Activated naive CD8-positive, alpha-beta T cell treated with anti-CD3 and anti-CD28 coated beads, Interleukin-2, amount 50 U/mL, for 24 hours (primary cell): ENCODE measurements around the gene ZNF394.
A peak's percentile ranks its signal among the peaks of the same experiment; 100 is the strongest.
"Not testable (repeated sequence)": the region's sequence is repeated elsewhere in the genome, so short reads cannot be mapped to it uniquely, and the experiment has no call there.

Experiments used
- ATAC-seq: fragments of 150-1000 bp; cut with Tn5 transposase; one replicate; pipeline ENCODE4 v1.10.0; 2021
- DNase-seq: peaks from one replicate; pipeline ENCODE4 v3.0.0; 2021
- H3K27ac Mint-ChIP-seq: one replicate; pipeline ENCODE4 v1.8.0; 2021; ENCODE audit warnings: mild to moderate bottlenecking, mixed read lengths
- H3K27me3 Mint-ChIP-seq: one replicate; pipeline ENCODE4 v1.8.0; 2021; ENCODE audit warnings: mixed read lengths
- H3K36me3 Mint-ChIP-seq: one replicate; pipeline ENCODE4 v1.8.0; 2021; ENCODE audit warnings: low read depth, mixed read lengths
- H3K4me1 Mint-ChIP-seq: one replicate; pipeline ENCODE4 v1.8.0; 2021; ENCODE audit warnings: mixed read lengths
- H3K4me3 Mint-ChIP-seq: one replicate; pipeline ENCODE4 v1.8.0; 2021; ENCODE audit warnings: mild to moderate bottlenecking, moderate library complexity, mixed read lengths
- H3K9me3 Mint-ChIP-seq: one replicate; pipeline ENCODE4 v1.8.0; 2021; ENCODE audit warnings: mixed read lengths

The ZNF394 gene

GRCh38 chr7:99499721-99500636 lies at the start of gene ZNF394:
Gene ZNF394 (minus strand): TSS chr7:99500281. CDS start chr7:99500093, 188 bp downstream.
- Mint-ChIP-seq H3K27me3 (no peaks in the 10 kb centered on the region), H3K4me3 (peak within 1 kb of the TSS; percentile 100), H3K4me1 (peaks cover 32% of the 10 kb centered on the region), H3K36me3 (peaks cover 32% of the 10 kb centered on the region), H3K27ac (peak within 1 kb of the TSS; percentile 100), H3K9me3 (peaks cover 4% of the 10 kb centered on the region)
- DNase-seq = peak; percentile 90
- ATAC-seq = peak; percentile 60

GRCh38 chr7:99549545-99549944 lies 49.5 kb upstream of the ZNF394 start:
- not testable (repeated sequence) for H3K4me3 Mint-ChIP-seq, H3K9me3 Mint-ChIP-seq, DNase-seq, ATAC-seq, H3K27me3 Mint-ChIP-seq, H3K27ac Mint-ChIP-seq
- Mint-ChIP-seq H3K4me1 (peaks cover 15% of the 10 kb centered on the region), H3K36me3 (peaks cover 30% of the 10 kb centered on the region)

- H3K27ac Mint-ChIP-seq, DNase-seq, H3K4me1 Mint-ChIP-seq, H3K4me3 Mint-ChIP-seq, H3K27me3 Mint-ChIP-seq, ATAC-seq: not testable (repeated sequence)
- peaks cover 33% of the 10 kb centered on the region for H3K36me3 Mint-ChIP-seq
- peaks cover 21% of the 10 kb centered on the region for H3K9me3 Mint-ChIP-seq
These were observed 45.2 kb upstream of the ZNF394 start for GRCh38 chr7:99545308-99545707.

- no peaks in the 10 kb centered on the region for H3K4me1 Mint-ChIP-seq
- ATAC-seq = no peak
- DNase-seq = no peak
- peaks cover 30% of the 10 kb centered on the region for H3K36me3 Mint-ChIP-seq
- H3K27me3 Mint-ChIP-seq = no peaks in the 10 kb centered on the region
- no peak overlapping the region for H3K4me3 Mint-ChIP-seq
- peaks cover 22% of the 10 kb centered on the region for H3K9me3 Mint-ChIP-seq
- H3K27ac Mint-ChIP-seq = no peak overlapping the region
These were observed 43.8 kb upstream of the ZNF394 start for GRCh38 chr7:99543916-99544315.

GRCh38 chr7:99543081-99543671 lies 43.1 kb upstream of the ZNF394 start:
- H3K9me3 Mint-ChIP-seq = peaks cover 22% of the 10 kb centered on the region
- ATAC-seq (no peak), DNase-seq (no peak)
- no peaks in the 10 kb centered on the region for H3K4me1 Mint-ChIP-seq
- no peak overlapping the region for H3K4me3 Mint-ChIP-seq
- H3K27me3 Mint-ChIP-seq = no peaks in the 10 kb centered on the region
- peaks cover 25% of the 10 kb centered on the region for H3K36me3 Mint-ChIP-seq
- no peak overlapping the region for H3K27ac Mint-ChIP-seq

- Mint-ChIP-seq H3K27ac (no peak overlapping the region), H3K4me1 (no peaks in the 10 kb centered on the region), H3K4me3 (no peak overlapping the region), H3K9me3 (peaks cover 21% of the 10 kb centered on the region), H3K36me3 (peaks cover 13% of the 10 kb centered on the region), H3K27me3 (no peaks in the 10 kb centered on the region)
- DNase-seq (no peak), ATAC-seq (no peak)
These were observed 41.1 kb upstream of the ZNF394 start for GRCh38 chr7:99541212-99541611.

- Mint-ChIP-seq H3K27ac (no peak overlapping the region), H3K36me3 (peaks cover 13% of the 10 kb centered on the region), H3K4me1 (no peaks in the 10 kb centered on the region), H3K4me3 (no peak overlapping the region), H3K27me3 (no peaks in the 10 kb centered on the region), H3K9me3 (peaks cover 21% of the 10 kb centered on the region)
- DNase-seq (no peak), ATAC-seq (no peak)
These were observed 40.5 kb upstream of the ZNF394 start for GRCh38 chr7:99540542-99540941.

GRCh38 chr7:99539213-99539811 lies 39.2 kb upstream of the ZNF394 start:
- H3K36me3 Mint-ChIP-seq = peaks cover 15% of the 10 kb centered on the region
- DNase-seq = no peak
- H3K9me3 Mint-ChIP-seq = peaks cover 25% of the 10 kb centered on the region
- no peaks in the 10 kb centered on the region for H3K4me1 Mint-ChIP-seq
- H3K27ac Mint-ChIP-seq = no peak overlapping the region
- H3K4me3 Mint-ChIP-seq = no peak overlapping the region
- no peak for ATAC-seq
- H3K27me3 Mint-ChIP-seq = no peaks in the 10 kb centered on the region

GRCh38 chr7:99535667-99536066 lies 35.6 kb upstream of the ZNF394 start:
- Mint-ChIP-seq H3K4me1 (no peaks in the 10 kb centered on the region), H3K4me3 (no peak overlapping the region), H3K9me3 (peaks cover 40% of the 10 kb centered on the region), H3K27me3 (no peaks in the 10 kb centered on the region), H3K36me3 (peaks cover 41% of the 10 kb centered on the region), H3K27ac (no peak overlapping the region)
- ATAC-seq (no peak), DNase-seq (no peak)

- H3K4me1 Mint-ChIP-seq = no peaks in the 10 kb centered on the region
- H3K4me3 Mint-ChIP-seq = no peak overlapping the region
- ATAC-seq (no peak), DNase-seq (no peak)
- peaks cover 47% of the 10 kb centered on the region for H3K9me3 Mint-ChIP-seq
- H3K27ac Mint-ChIP-seq = no peak overlapping the region
- H3K27me3 Mint-ChIP-seq = no peaks in the 10 kb centered on the region
- peaks cover 73% of the 10 kb centered on the region for H3K36me3 Mint-ChIP-seq
These were observed 31.3 kb upstream of the ZNF394 start for GRCh38 chr7:99531354-99531765.

- H3K36me3 Mint-ChIP-seq = peaks cover 58% of the 10 kb centered on the region
- ATAC-seq = peak; percentile 59
- H3K27me3 Mint-ChIP-seq = no peaks in the 10 kb centered on the region
- H3K4me1 Mint-ChIP-seq = no peaks in the 10 kb centered on the region
- peaks cover 16% of the 10 kb centered on the region for H3K9me3 Mint-ChIP-seq
- peak; percentile 23 for DNase-seq
- no peak overlapping the region for H3K27ac Mint-ChIP-seq
- no peak overlapping the region for H3K4me3 Mint-ChIP-seq
These were observed 25.8 kb upstream of the ZNF394 start for GRCh38 chr7:99525713-99526440.

- Mint-ChIP-seq H3K4me3 (no peak overlapping the region), H3K4me1 (no peaks in the 10 kb centered on the region), H3K27ac (no peak overlapping the region), H3K9me3 (no peaks in the 10 kb centered on the region), H3K27me3 (no peaks in the 10 kb centered on the region), H3K36me3 (peaks cover 26% of the 10 kb centered on the region)
- ATAC-seq (no peak), DNase-seq (no peak)
These were observed 21.3 kb upstream of the ZNF394 start for GRCh38 chr7:99521399-99521798.

GRCh38 chr7:99514050-99514449 lies 14.0 kb upstream of the ZNF394 start:
- Mint-ChIP-seq H3K9me3 (no peaks in the 10 kb centered on the region), H3K27me3 (no peaks in the 10 kb centered on the region), H3K27ac (no peak overlapping the region), H3K4me1 (peaks cover 6% of the 10 kb centered on the region), H3K36me3 (peaks cover 29% of the 10 kb centered on the region), H3K4me3 (no peak overlapping the region)
- ATAC-seq (no peak), DNase-seq (no peak)

- Mint-ChIP-seq H3K27ac (peak overlapping the region; percentile 97), H3K27me3 (no peaks in the 10 kb centered on the region), H3K9me3 (peaks cover 4% of the 10 kb centered on the region), H3K4me1 (peaks cover 32% of the 10 kb centered on the region), H3K36me3 (peaks cover 5% of the 10 kb centered on the region), H3K4me3 (peak overlapping the region; percentile 97)
- no peak for DNase-seq
- ATAC-seq = no peak
These were observed 5.2 kb upstream of the ZNF394 start for GRCh38 chr7:99505324-99505662.
